HG02571 (cell line): ENCODE results near the gene DUS2.
"Not testable (repeated sequence)": the region's sequence is repeated elsewhere in the genome, so short reads cannot be mapped to it uniquely, and the experiment has no call there.

ENCODE experiments used
- ATAC-seq: cut with Tn5 transposase; IDR thresholded peaks from one replicate; pipeline ENCODE4 v1.9.1; 2021; ENCODE audit warnings: mild to moderate bottlenecking, moderate library complexity; ENCODE audit not compliant: unreplicated experiment

Gene DUS2

DNA sequence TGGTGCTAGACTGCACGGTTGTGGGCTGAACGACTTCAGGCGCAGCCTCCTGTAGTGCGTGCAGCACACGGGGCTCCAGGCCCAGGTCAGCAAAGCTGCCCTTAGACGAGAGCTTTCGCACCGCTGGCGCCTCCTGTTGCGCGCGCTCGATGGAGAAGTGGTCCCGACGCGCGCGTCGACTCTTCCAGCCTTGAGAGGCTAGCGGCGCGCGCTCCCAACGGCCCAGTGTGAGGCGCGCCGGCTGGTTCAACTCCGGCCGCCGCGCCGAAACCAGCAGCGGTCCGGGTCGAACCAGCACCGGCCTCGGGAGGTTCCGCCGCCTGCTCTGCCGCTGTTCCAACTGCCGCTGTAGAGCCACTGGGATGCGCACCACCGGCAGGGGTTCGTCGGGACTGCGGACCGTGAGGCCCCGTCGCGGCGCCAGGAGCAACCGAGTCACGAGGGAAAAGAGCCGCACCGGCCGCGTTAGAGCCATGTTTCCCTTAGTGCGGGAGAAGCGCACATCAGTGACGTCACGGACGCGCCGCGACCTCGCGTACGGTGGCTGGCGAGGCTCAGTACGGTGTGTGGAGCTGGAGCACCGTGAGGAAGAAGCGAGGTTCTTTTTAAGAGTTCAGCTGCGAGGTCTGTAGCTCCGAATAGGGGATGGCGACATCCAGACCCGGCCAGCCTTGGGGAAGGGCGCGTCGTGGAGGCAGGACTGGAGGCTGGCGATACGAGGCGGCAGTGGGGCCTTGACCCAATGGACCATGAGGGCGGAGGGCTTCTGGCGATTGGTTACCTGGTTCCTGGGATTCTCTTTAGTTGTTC is at the start of gene DUS2, which contains the start of gene DDX28:
Gene DUS2, plus strand, starts transcription at position 557 of the 810 bp plus-strand sequence. CDS start 14,740 bp downstream, outside the sequence.
Gene DDX28, minus strand, starts transcription at position 505 of the 810 bp plus-strand sequence. Its CDS starts 30 bp downstream, at position 475.
- ATAC-seq: peak; percentile 68

DNA sequence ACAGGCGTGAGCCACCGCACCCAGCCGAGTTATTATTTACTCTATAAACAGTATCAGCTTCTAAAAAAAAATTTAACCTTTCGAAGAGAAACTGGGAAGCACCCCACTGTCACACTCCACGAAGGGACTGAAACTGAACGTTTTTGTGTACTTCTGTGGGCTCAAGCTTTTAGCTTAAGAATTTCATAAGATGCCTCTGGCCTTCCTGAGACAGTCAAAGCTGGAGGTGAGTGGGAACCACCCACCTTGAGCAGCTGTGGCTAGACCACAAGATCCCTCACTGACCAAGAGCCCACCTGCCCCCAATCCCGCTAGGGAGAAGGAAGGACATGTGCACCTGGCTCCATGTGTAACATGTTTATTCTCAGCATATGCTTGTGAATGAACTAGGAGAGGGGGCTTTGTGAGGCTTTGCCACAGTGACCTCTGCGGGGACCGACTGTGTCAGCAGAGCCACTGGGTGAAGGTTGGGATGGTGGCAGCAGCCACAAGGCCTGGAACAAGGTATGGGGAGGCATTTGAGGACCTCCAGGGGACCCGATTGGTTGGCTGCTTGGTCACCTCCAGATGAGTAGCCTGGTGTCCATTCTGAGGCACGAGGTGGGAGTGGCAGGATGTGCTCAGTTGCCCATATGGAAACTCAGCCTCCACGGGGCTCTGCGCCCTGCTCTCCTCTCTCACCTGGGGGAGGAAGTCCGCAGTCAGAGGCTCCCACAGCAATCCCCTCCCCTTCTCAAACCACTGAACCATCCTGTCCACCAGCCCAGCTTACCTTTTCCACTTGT is 47.6 kb upstream of the DUS2 start:
- ATAC-seq: no peak

- ATAC-seq: no peak
Observed at GRCh38 chr16:67976205-67976604, 46.9 kb upstream of the DUS2 start.

DNA sequence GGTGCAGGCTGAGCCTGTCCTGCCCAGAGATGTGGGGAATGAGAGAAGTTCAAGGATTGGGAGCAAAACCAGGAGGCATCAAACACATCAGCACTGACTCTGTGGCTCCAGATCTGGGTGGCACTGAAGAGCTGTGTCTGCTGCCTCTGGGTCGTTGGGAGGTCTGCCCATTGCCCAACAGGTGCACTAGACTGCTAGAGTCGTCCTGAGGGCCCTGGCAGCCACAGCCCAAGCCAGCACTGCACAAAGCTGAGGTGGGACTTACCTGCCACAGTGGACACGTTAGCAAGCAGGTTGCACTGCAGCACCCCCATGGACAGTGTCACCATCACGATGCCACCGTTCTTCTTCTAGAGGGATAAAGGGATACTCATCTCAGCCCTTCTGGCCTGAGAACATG is 46.1 kb upstream of the DUS2 start:
- ATAC-seq: no peak

DNA sequence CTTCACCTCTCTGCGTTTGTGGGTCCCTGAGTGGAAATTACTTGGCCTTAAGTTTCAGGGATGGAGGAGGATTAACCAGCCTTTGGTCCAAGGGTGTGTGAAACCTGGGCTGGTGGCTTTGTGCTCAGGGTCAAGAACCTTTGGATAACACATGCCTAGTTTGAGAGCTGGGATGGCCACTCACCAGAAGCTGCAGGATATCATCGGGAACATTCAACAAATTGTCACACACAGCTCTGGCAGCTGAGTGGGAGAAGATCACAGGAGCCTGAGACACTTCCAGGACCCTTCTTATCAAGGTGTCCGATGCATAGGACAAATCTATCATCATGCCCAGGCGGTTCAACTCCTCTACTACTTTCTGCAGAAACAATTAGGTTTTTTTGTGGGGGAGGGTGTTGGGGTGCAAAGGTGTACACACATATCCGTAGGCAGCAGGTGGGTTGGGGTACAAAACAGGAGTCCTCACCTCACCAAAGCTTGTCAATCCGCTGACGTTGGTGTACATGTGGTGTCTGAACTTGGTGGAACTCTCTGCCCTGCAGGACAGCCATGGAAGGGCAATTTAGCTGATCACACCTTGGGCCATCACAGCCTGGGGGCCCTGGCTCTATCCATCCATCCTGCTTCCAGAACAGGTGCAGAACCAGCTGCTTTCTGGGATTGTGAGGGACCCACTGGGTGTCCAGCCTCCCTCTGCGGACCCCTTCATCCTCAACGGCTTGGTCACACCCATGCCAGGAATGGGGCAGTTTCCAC is 45.4 kb upstream of the DUS2 start:
- no peak for ATAC-seq

GRCh38 chr16:67979955-67980678 is 43.0 kb upstream of the DUS2 start, which contains the start of gene DPEP3:
DPEP3 (minus strand) TSS chr16:67980499; CDS start chr16:67980380, 119 bp downstream.
- ATAC-seq: no peak

GRCh38 chr16:67982011-67982696 is 40.9 kb upstream of the DUS2 start:
- no peak for ATAC-seq

DNA sequence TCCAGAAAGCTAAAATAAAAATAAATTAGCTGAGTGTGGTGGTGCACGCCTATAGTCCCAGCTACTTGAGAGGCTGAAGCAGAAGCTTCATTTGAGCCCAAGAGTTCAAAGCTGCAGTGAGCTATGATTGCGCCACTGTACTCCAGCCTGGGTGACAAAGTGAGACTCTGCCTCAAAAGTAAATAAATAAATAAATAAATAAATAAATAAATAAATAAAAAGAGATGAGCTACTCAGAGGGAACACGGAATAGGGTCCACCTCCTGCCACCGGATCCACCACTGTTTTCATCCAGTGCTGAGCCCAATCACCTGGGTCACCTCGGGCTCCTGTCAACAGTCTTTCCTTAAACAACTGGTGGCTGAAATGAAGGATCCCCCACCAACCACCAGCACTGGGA is 36.1 kb upstream of the DUS2 start:
- ATAC-seq: no peak

GRCh38 chr16:67987460-67988160 is 35.5 kb upstream of the DUS2 start:
- ATAC-seq: no peak

DNA sequence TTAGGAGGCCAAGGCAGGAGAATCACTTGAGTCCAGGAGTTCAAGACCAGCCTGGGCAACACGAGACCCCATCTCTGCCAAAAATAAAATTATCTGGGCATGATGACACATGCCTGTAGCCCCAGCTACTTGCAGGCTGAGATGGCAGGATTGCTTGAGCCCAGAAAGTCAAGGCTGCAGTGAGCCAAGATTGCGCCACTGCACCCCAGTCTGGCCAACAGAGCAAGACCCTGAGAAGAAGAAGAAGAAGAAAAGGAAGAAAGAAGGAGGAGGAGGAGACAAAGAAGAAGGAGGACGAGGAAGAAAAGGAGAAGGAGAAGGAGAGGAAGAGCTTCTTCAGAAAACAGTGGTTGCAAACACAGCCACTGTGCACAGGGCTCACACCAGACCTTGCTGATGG is 34.4 kb upstream of the DUS2 start:
- ATAC-seq: no peak

DNA sequence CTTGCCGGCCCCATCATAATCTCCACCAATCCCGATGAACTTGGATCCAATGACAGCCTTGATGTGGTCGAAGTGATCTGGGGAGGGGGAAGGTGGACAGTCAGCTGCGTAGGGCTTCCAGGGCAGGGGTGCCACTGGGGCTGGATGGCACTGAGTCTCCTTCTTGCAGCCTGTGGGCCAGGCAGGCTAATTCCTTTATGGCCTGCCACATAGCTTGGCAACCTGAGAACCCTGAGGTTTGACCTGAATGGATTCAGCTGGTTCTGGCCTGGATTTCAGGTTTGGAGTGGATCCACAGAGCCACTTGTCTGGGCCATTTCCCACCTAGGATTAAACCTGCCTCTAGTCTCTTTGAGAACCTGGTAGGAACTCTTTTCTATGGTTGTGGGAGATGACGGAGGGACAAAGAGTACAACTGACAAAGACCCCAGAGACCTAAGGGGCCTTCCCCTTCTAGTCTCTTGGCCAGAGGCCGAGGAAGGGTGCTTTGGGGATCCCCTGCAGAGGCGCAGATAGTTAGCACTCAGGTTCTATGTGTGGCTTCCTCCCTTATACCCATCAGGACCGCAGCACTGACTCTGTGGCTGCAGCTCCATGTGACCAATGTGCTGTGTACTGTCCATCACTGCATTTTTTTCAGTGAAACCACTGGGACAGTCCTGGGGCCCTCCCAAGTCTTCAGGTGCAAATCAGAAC is 33.6 kb upstream of the DUS2 start:
- ATAC-seq: no peak

DNA sequence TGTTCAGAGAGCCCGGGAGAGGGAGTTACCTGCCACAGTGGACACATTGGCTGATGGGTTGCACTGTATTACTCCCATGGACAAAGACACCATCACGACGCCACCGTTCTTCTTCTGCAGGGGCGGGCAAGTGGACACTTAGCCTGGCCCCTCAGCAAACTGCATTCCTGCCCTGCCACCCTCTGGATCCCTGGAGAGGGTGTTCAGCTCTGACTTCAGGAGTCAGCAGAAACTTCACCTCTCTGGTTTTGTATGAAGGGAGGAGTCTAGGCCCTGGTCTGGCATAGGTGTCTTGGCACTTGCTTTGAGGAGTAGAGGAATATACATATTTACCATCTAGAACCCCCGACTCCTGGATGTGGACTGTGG is 33.1 kb upstream of the DUS2 start:
- no peak for ATAC-seq

DNA sequence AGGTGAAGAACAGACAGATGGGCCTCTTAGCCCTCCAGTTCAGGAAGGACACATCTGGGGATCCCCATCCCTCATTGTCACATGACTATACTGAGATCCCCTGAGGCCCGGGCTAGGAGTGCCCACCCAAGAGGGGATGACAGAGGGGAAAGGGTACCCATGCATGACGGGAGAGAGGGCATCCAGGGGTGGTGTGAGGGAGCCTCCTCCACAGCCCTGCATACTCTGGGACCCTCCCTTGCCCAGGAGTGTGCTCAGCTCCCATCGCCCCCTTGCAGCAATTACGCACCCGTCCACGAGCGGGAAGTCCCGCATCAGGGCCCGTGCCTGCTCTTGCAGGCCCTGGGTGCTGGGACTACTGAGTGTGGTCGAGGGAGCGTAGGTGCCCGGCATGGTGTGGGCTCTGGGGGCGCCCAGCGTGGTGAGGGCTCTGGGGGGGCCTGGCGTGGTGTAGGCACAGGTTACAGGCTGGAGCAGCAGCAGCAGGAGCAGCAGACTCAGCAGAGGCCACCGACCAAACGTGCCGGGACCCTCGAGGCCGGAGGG is 30.4 kb upstream of the DUS2 start:
- ATAC-seq: no peak

GRCh38 chr16:67993207-67994039 is 29.7 kb upstream of the DUS2 start:
- ATAC-seq: peak; percentile 58

- ATAC-seq: not testable (repeated sequence)
Observed at GRCh38 chr16:67994040-67994408, 29.1 kb upstream of the DUS2 start.

- ATAC-seq: no peak
Observed at GRCh38 chr16:67995423-67995822, 27.7 kb upstream of the DUS2 start.

DNA sequence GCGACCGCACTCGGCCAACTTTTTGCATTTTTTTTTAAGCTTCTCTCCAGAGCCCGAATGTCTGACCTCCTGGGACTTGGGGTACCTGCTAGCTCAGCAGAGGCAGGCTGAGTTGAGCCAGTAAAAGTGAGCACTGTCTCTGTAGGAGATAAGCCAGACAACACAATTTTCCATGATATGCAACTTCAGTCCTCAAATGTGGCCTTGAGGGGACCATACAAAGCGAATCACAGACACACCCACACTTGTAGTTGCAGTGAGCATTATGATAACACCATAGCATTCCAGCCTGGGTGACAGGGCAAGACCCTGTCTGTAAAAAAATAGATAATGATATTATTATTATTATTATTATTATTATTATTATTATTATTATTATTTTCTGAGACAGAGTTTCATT is 26.4 kb upstream of the DUS2 start:
- no peak for ATAC-seq
